Measurements from ENCODE around the gene OR2T3. TPM values are rescaled to one million over a fixed set of nuclear protein-coding genes. Genes with fewer than 3 reads are reported as not detected.
"Not testable (repeated sequence)": the region's sequence is repeated elsewhere in the genome, so short reads cannot be mapped to it uniquely, and the experiment has no call there.

OR2T3 gene
- not detected for total RNA-seq

GRCh38 chr1:248473051-248473450 is at the start of gene OR2T3:
Gene OR2T3, plus strand, starts transcription at chr1:248473351. Its CDS starts 0 bp downstream, at chr1:248473351.
- not testable (repeated sequence) for DNase-seq

- not testable (repeated sequence) for DNase-seq
Observed at GRCh38 chr1:248427526-248428191, 45.5 kb upstream of the OR2T3 start.

GRCh38 chr1:248428192-248428533 is 45.0 kb upstream of the OR2T3 start:
- DNase-seq: not testable (repeated sequence)

GRCh38 chr1:248431683-248432082 is 41.5 kb upstream of the OR2T3 start:
- DNase-seq: not testable (repeated sequence)

- not testable (repeated sequence) for DNase-seq
Observed at GRCh38 chr1:248432201-248432600, 41.0 kb upstream of the OR2T3 start.

GRCh38 chr1:248433811-248434415 is 39.2 kb upstream of the OR2T3 start:
- not testable (repeated sequence) for DNase-seq

- not testable (repeated sequence) for DNase-seq
Observed at GRCh38 chr1:248434913-248435312, 38.2 kb upstream of the OR2T3 start.

- not testable (repeated sequence) for DNase-seq
Observed at GRCh38 chr1:248436303-248436702, 36.8 kb upstream of the OR2T3 start.

GRCh38 chr1:248438668-248439067 is 34.5 kb upstream of the OR2T3 start:
- DNase-seq: not testable (repeated sequence)

- DNase-seq: not testable (repeated sequence)
Observed at GRCh38 chr1:248439283-248439682, 33.9 kb upstream of the OR2T3 start.

GRCh38 chr1:248442500-248443277 is 30.5 kb upstream of the OR2T3 start:
- DNase-seq: not testable (repeated sequence)

GRCh38 chr1:248444603-248445002 is 28.5 kb upstream of the OR2T3 start:
- DNase-seq: not testable (repeated sequence)

GRCh38 chr1:248445399-248445798 is 27.8 kb upstream of the OR2T3 start, which contains the start of gene OR2T2:
Gene OR2T2, plus strand, starts transcription at chr1:248445637. Its CDS starts 7,161 bp downstream, at chr1:248452798.
- not testable (repeated sequence) for DNase-seq

- DNase-seq: not testable (repeated sequence)
Observed at GRCh38 chr1:248448409-248449074, 24.6 kb upstream of the OR2T3 start.

GRCh38 chr1:248449821-248450465 is 23.2 kb upstream of the OR2T3 start:
- not testable (repeated sequence) for DNase-seq

GRCh38 chr1:248450466-248451145 is 22.5 kb upstream of the OR2T3 start:
- DNase-seq: not testable (repeated sequence)

- DNase-seq: not testable (repeated sequence)
Observed at GRCh38 chr1:248453619-248454018, 19.5 kb upstream of the OR2T3 start.

- not testable (repeated sequence) for DNase-seq
Observed at GRCh38 chr1:248455045-248455444, 18.1 kb upstream of the OR2T3 start.

- not testable (repeated sequence) for DNase-seq
Observed at GRCh38 chr1:248456635-248457034, 16.5 kb upstream of the OR2T3 start.

GRCh38 chr1:248459117-248459516 is 14.0 kb upstream of the OR2T3 start:
- DNase-seq: not testable (repeated sequence)

GRCh38 chr1:248471154-248471553 is 2.0 kb upstream of the OR2T3 start:
- DNase-seq: no peak
